HG03045 (cell line): ENCODE results near the gene MRPL22.
"Not testable (repeated sequence)": the region's sequence is repeated elsewhere in the genome, so short reads cannot be mapped to it uniquely, and the experiment has no call there.

Source experiments
- ATAC-seq: cut with Tn5 transposase; IDR thresholded peaks from one replicate; pipeline ENCODE4 v1.9.1; 2021; ENCODE audit warnings: mild to moderate bottlenecking, moderate library complexity; ENCODE audit not compliant: unreplicated experiment

Gene MRPL22

DNA sequence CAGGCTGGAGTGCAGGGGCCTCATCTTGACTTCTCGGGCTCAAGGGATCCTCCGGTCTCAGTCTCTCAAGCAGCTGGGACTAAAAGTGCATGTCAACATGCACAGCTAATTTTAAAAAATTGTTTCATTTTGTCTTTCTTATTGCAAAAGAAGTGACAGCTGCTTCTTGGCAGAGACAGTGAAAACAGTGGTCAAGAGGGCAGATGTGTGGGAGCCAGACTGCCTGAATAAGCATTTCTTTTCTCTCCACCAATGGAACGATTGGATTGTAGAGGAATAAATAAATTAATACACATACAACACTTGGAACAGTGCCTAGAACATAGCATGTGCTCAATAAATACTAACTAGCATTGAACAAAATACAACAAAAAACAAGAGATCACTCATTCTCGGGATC is 45.3 kb downstream of the MRPL22 start:
- no peak for ATAC-seq

DNA sequence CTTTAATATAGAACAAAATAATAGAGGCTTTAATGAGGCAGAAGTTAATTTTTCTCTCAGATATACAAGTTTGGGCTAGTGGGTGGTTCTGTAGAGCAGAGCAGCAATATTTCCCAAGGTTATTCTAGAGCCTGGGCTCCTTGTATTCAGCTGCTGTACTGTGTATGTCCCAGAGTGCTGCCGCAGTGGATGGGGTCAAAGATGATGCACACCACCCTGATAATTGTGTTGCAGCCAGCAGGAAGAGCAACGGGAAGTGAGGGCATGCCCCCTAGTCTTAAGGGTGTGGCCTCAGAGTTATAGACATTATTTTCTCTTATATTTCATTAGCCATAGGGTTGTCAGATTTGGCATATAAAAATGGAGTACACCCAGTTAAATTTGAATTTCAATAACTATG is 48.8 kb downstream of the MRPL22 start:
- ATAC-seq, result no peak

DNA sequence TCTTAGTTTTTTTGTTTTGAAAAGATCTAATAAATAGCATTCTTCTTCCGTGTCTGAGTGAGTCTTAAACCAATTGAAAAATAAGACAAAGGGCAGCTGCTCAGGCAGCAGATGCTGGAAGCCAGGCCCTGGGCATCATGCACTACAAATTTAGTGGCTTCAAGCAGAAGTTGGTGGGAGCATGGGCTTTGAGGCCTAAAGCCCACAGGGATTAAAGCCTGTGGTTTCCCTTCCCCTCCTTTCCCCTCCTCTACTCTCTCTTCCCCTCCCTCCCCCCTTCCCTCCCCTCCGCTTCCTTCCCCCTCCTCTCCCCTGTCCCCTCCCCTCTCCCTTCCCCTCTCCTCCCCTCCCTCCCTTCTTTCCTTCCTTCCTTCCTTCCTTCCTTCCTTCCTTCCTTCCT is 52.6 kb downstream of the MRPL22 start:
- no peak for ATAC-seq

DNA sequence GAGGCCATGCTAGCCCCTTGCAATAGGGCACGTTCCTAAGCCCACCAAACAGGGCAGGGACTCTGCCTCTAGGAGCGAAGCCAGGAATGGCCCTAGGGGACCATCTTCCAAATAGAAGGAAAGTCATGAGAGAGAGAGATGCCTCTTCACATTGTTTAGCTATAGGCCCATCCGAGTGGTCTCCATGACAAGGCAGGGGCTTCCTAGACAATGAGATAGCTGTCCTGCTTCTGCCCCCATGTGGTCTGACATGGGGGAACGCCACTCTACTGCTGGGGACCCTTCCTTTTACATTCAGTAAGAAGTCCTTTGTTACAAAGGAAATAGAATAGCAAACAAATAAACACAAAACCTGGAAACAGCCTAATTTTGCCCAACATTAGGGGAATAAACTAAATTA is 54.8 kb downstream of the MRPL22 start:
- no peak for ATAC-seq

DNA sequence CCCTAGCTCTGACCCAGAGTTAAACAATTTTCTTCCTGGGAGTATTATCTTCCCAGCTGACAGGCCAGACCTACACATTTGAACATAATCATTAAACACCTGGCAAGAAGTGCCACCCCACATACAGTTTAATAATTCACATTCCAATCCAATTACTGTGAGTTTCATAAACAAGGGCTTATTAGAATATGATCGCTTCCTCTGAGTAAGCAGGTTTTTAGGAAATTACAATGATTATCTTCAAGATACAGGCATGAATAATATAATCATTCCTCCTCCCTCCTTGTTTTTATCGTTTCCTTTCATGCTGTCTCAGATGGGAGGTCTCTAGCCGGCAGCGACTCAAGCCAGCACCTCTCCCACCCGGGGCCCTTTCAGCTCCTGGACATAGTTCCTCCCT is 56.9 kb downstream of the MRPL22 start:
- no peak for ATAC-seq

DNA sequence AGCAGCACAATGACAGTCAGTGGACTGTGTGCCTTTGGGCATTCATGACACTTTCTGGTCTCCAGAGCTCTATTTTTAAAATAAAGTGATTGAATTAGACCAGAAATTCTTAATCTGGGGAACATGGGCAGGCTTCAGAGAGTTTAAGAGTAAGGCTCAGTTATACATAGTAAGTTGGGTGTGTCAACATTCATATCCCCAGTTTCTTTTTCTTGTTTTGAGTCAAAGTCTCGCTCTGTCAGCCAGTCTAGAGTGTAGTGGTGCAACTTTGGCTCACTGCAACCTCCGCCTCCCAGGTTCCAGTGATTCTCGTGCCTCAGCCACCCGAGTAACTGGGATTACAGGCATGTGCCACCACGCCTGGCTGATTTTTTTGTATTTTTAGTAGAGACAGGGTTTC is 59.0 kb downstream of the MRPL22 start:
- no peak for ATAC-seq

DNA sequence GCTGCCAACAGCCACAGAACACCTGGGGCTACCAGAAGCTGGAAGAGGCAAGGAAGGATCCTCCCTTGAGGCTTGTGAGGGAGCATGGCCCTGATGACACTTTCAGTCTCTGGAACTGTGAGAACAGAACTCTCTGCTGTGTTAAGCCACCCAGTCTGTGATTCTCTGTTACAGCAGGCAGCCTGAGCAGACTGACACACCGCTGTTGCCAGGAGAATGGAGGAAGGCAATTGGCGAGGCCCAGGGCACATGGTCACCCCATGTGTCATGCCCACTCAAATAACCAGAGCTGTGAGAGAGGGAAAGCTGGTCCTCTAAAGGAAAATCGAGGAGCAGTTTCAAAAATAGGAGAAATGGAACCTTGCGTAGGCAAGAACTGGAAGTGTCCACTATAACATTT is 60.6 kb downstream of the MRPL22 start:
- ATAC-seq, result no peak

DNA sequence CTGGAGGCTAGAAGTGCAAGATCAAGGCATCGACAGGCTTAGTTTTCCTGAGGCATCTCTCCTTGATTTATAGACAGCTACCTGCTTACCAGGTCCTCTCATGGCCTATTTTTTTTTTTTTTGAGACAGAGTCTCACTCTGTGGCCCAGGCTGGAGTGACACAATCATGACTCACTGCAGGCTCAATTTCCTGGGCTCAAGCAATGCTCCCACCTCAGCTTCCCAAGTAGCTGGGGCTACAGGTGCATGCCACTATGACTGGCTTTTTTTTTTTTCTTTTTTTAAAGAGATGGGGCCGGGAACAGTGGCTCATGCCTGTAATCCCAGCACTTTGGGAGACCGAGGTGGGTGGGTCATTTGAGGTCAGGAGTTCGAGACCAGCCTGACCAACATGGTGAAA is 61.8 kb downstream of the MRPL22 start:
- not testable (repeated sequence) for ATAC-seq

DNA sequence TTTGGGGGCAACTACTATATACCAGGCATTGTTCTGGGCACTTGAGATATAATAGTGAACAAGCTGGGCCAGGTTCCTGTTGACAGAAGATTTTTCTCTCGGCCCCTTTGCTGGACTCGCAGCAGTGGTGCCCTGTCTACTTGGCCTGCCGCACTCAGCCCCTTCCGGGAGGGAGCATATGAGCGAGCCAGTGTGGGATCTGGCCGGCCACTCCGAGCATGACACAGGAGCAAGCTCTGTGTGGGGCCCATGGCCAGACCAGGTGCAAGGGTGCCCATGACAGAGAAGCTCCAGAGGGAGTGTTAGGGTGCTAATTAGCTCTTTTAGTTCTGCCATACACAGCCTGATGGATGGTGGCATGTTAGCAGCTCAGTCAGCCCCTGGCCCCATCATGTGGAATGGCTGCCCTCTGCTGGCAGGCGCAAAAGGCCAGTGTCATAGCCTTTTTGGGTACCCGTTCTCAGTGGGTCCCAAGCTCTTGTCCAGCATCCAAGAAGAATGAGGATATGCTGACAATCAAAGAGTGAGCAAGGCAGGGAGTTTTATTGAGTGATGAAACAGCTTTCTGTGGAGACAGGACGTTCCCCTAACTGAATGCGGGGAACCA is 63.4 kb downstream of the MRPL22 start:
- ATAC-seq, result no peak

DNA sequence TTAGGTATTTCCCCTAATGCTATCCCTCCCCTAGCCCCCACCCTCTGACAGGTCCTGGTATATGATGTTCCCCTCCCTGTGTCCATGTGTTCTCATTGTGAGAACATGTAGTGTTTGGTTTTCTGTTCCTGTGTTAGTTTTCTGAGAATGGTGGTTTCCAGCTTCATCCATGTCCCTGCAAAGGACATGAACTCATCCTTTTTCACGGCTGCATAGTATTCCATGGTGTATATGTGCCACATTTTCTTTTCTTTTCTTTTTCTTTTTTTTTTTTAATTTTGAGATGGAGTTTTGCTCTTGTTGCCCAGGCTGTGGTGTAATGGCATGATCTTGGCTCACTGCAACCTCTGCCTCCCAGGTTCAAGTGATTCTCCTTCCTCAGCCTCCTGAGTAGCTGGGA is 65.4 kb downstream of the MRPL22 start:
- ATAC-seq, result not testable (repeated sequence)

DNA sequence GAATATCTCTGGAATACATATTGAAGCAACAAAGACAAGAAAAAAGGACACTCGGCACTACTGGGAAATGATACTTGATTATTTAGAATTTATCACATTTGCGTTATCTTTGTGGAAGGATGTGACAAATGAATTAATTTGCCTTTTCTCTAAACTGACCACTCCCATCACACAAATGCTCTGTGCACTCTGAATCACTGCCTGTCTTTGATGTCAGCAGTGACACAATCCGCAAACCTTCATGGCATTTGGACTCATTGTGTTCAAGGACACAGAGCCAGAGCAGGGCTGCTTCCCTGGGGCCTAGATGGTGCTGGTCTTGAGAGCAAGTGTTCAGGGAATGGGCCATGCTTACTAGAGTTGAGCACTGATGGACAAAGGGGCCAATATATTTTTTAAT is 67.8 kb downstream of the MRPL22 start:
- ATAC-seq, result no peak

DNA sequence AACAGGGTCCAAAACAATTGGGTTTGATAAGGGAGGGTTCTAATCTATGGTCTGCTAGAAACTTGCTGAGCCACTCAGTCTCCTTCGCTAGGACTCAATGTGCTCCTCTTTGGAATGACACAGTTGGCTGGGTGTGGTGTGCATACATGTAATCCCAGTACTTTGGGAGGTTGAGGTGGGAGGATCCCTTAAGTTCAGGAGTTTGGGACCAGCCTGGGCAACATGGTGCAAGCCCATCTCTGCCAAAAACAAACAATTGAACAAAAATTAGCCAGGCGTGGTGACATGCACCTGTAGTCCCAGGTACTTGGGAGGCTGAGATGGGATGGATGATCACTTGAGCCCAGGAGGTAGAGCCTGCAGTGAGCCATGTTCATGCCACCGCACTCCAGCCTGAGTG is 70.0 kb downstream of the MRPL22 start:
- ATAC-seq, result no peak

DNA sequence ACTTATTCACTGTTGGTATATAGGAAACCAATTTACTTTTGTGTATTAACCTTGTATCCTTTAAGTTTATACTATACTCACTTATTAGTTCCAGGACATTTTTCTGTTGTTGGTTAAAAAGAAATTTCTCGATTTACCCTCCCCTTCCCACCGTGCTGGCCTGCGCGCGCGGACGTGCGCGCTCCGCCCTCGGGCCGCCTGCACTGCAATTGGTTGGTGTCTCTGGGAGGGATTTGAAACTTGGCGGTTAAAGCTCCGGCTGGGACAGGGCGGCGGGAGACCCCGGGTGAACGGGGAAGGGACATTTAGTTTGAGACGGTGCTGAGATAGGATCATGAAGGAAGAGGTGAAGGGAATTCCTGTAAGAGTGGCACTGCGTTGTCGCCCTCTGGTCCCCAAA is 72.7 kb downstream of the MRPL22 start, which contains the start of gene KIF4B:
KIF4B (plus strand) TSS at position 230 of the 400 bp plus-strand sequence; CDS start at position 335, 105 bp downstream.
- no peak for ATAC-seq

DNA sequence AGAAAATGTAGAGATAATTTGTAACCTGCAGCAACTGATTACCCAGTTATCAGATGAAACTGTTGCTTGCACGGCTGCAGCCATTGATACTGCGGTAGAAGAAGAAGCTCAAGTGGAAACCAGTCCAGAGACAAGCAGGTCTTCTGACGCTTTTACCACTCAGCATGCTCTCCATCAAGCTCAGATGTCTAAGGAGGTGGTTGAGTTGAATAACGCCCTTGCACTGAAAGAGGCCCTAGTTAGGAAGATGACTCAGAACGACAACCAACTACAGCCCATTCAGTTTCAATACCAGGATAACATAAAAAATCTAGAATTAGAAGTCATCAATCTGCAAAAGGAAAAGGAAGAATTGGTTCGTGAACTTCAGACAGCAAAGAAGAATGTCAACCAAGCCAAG is 74.4 kb downstream of the MRPL22 start:
- no peak for ATAC-seq

DNA sequence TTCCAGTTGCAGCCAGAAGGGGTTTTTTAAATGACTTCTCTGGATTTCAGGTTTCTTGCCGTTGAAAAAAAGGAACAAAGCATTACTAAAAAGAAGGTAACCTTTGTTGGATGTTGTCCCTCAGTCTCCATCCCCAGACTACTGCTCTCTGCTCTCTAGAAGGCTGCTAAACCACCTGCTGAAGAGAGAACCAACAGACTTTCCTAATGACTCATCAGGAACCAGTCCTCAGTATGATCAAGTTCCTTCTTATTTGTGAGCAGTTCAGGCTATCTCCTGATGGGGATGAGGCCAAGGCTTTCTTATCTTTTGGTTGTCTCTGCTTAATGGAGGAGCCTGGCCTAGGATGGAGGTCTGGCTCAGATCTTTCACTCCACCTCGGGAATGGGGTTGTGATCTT is 76.7 kb downstream of the MRPL22 start:
- peak; percentile 92 for ATAC-seq
